ENCODE results near the gene C12orf42.

The C12orf42 gene
- 4.1 to 8.1 (median 4.5) reads per million in 3 donors for total RNA-seq

- DNase-seq, result peak in 2 of 3 donors; percentile 19 to 20
- peak within 1 kb of the TSS; percentile 43 for H3K4me3 ChIP-seq (ENCODE audit: insufficient read depth, low read depth, low read length, poor library complexity, severe bottlenecking)
- H3K36me3 ChIP-seq (ENCODE audit: control insufficient read depth, insufficient read depth, low read length), result no peaks in the 10 kb centered on the region
- peaks cover 9% of the 10 kb centered on the region for H3K4me1 ChIP-seq (ENCODE audit: control insufficient read depth, insufficient read depth, low read length, poor library complexity, severe bottlenecking)
- no peak within 1 kb of the TSS for H3K27ac ChIP-seq (ENCODE audit: insufficient read depth, low read length, poor library complexity, severe bottlenecking)
- H3K27me3 ChIP-seq (replicated peaks; ENCODE audit: control insufficient read depth, insufficient read depth, low read length, poor library complexity, severe bottlenecking), result no peaks in the 10 kb centered on the region
- no peaks in the 10 kb centered on the region for H3K9me3 ChIP-seq (ENCODE audit: control insufficient read depth, low read length)
Observed at GRCh38 chr12:103495469-103496456, at the start of gene C12orf42. TSS of gene C12orf42 (minus strand) at chr12:103495968. CDS start at chr12:103478426, 17,542 bp downstream.

- Histone ChIP-seq H3K9me3 (ENCODE audit: control insufficient read depth, low read length) (no peaks in the 10 kb centered on the region), H3K4me3 (ENCODE audit: insufficient read depth, low read depth, low read length, poor library complexity, severe bottlenecking) (no peak overlapping the region), H3K36me3 (ENCODE audit: control insufficient read depth, insufficient read depth, low read length) (no peaks in the 10 kb centered on the region), H3K27me3 (replicated peaks; ENCODE audit: control insufficient read depth, insufficient read depth, low read length, poor library complexity, severe bottlenecking) (no peaks in the 10 kb centered on the region), H3K4me1 (ENCODE audit: control insufficient read depth, insufficient read depth, low read length, poor library complexity, severe bottlenecking) (no peaks in the 10 kb centered on the region), H3K27ac (ENCODE audit: insufficient read depth, low read length, poor library complexity, severe bottlenecking) (no peak overlapping the region)
- DNase-seq, result no peak
Observed at GRCh38 chr12:103542078-103542477, 46.3 kb upstream of the C12orf42 start.

- Histone ChIP-seq H3K27me3 (replicated peaks; ENCODE audit: control insufficient read depth, insufficient read depth, low read length, poor library complexity, severe bottlenecking) (no peaks in the 10 kb centered on the region), H3K4me1 (ENCODE audit: control insufficient read depth, insufficient read depth, low read length, poor library complexity, severe bottlenecking) (no peaks in the 10 kb centered on the region), H3K4me3 (ENCODE audit: insufficient read depth, low read depth, low read length, poor library complexity, severe bottlenecking) (no peak overlapping the region), H3K36me3 (ENCODE audit: control insufficient read depth, insufficient read depth, low read length) (no peaks in the 10 kb centered on the region), H3K27ac (ENCODE audit: insufficient read depth, low read length, poor library complexity, severe bottlenecking) (no peak overlapping the region), H3K9me3 (ENCODE audit: control insufficient read depth, low read length) (no peaks in the 10 kb centered on the region)
- no peak for DNase-seq
Observed at GRCh38 chr12:103540319-103540718, 44.6 kb upstream of the C12orf42 start.

- Histone ChIP-seq H3K27ac (ENCODE audit: insufficient read depth, low read length, poor library complexity, severe bottlenecking) (no peak overlapping the region), H3K4me3 (ENCODE audit: insufficient read depth, low read depth, low read length, poor library complexity, severe bottlenecking) (no peak overlapping the region), H3K36me3 (ENCODE audit: control insufficient read depth, insufficient read depth, low read length) (no peaks in the 10 kb centered on the region), H3K27me3 (replicated peaks; ENCODE audit: control insufficient read depth, insufficient read depth, low read length, poor library complexity, severe bottlenecking) (no peaks in the 10 kb centered on the region), H3K9me3 (ENCODE audit: control insufficient read depth, low read length) (no peaks in the 10 kb centered on the region), H3K4me1 (ENCODE audit: control insufficient read depth, insufficient read depth, low read length, poor library complexity, severe bottlenecking) (no peaks in the 10 kb centered on the region)
- DNase-seq, result no peak
Observed at GRCh38 chr12:103538397-103538796, 42.6 kb upstream of the C12orf42 start.

GRCh38 chr12:103530307-103531066, 34.7 kb upstream of the C12orf42 start:
- no peaks in the 10 kb centered on the region for H3K27me3 ChIP-seq (replicated peaks; ENCODE audit: control insufficient read depth, insufficient read depth, low read length, poor library complexity, severe bottlenecking)
- H3K36me3 ChIP-seq (ENCODE audit: control insufficient read depth, insufficient read depth, low read length), result no peaks in the 10 kb centered on the region
- no peak overlapping the region for H3K4me3 ChIP-seq (ENCODE audit: insufficient read depth, low read depth, low read length, poor library complexity, severe bottlenecking)
- DNase-seq, result no peak
- no peaks in the 10 kb centered on the region for H3K9me3 ChIP-seq (ENCODE audit: control insufficient read depth, low read length)
- no peaks in the 10 kb centered on the region for H3K4me1 ChIP-seq (ENCODE audit: control insufficient read depth, insufficient read depth, low read length, poor library complexity, severe bottlenecking)
- H3K27ac ChIP-seq (ENCODE audit: insufficient read depth, low read length, poor library complexity, severe bottlenecking), result no peak overlapping the region

- no peaks in the 10 kb centered on the region for H3K4me1 ChIP-seq (ENCODE audit: control insufficient read depth, insufficient read depth, low read length, poor library complexity, severe bottlenecking)
- DNase-seq, result no peak
Observed at GRCh38 chr12:103529306-103529705, 33.5 kb upstream of the C12orf42 start.

GRCh38 chr12:103524238-103524875, 28.6 kb upstream of the C12orf42 start:
- no peaks in the 10 kb centered on the region for H3K9me3 ChIP-seq (ENCODE audit: control insufficient read depth, low read length)
- no peak overlapping the region for H3K4me3 ChIP-seq (ENCODE audit: insufficient read depth, low read depth, low read length, poor library complexity, severe bottlenecking)
- no peaks in the 10 kb centered on the region for H3K36me3 ChIP-seq (ENCODE audit: control insufficient read depth, insufficient read depth, low read length)
- H3K27me3 ChIP-seq (replicated peaks; ENCODE audit: control insufficient read depth, insufficient read depth, low read length, poor library complexity, severe bottlenecking), result no peaks in the 10 kb centered on the region
- H3K27ac ChIP-seq (ENCODE audit: insufficient read depth, low read length, poor library complexity, severe bottlenecking), result no peak overlapping the region
- no peaks in the 10 kb centered on the region for H3K4me1 ChIP-seq (ENCODE audit: control insufficient read depth, insufficient read depth, low read length, poor library complexity, severe bottlenecking)
- no peak for DNase-seq

More at GRCh38 chr12:103529306-103529705, 33.5 kb upstream of the C12orf42 start:
- no peaks in the 10 kb centered on the region for H3K9me3 ChIP-seq (ENCODE audit: control insufficient read depth, low read length)
- no peaks in the 10 kb centered on the region for H3K36me3 ChIP-seq (ENCODE audit: control insufficient read depth, insufficient read depth, low read length)
- H3K27ac ChIP-seq (ENCODE audit: insufficient read depth, low read length, poor library complexity, severe bottlenecking), result no peak overlapping the region
- no peaks in the 10 kb centered on the region for H3K27me3 ChIP-seq (replicated peaks; ENCODE audit: control insufficient read depth, insufficient read depth, low read length, poor library complexity, severe bottlenecking)
- H3K4me3 ChIP-seq (ENCODE audit: insufficient read depth, low read depth, low read length, poor library complexity, severe bottlenecking), result no peak overlapping the region

GRCh38 chr12:103523771-103524170, 28.0 kb upstream of the C12orf42 start:
- H3K36me3 ChIP-seq (ENCODE audit: control insufficient read depth, insufficient read depth, low read length), result no peaks in the 10 kb centered on the region
- no peak overlapping the region for H3K4me3 ChIP-seq (ENCODE audit: insufficient read depth, low read depth, low read length, poor library complexity, severe bottlenecking)
- no peak overlapping the region for H3K27ac ChIP-seq (ENCODE audit: insufficient read depth, low read length, poor library complexity, severe bottlenecking)
- no peaks in the 10 kb centered on the region for H3K27me3 ChIP-seq (replicated peaks; ENCODE audit: control insufficient read depth, insufficient read depth, low read length, poor library complexity, severe bottlenecking)
- DNase-seq, result no peak
- no peaks in the 10 kb centered on the region for H3K9me3 ChIP-seq (ENCODE audit: control insufficient read depth, low read length)
- no peaks in the 10 kb centered on the region for H3K4me1 ChIP-seq (ENCODE audit: control insufficient read depth, insufficient read depth, low read length, poor library complexity, severe bottlenecking)

- no peak for DNase-seq
- Histone ChIP-seq H3K4me1 (ENCODE audit: control insufficient read depth, insufficient read depth, low read length, poor library complexity, severe bottlenecking) (no peaks in the 10 kb centered on the region), H3K27me3 (replicated peaks; ENCODE audit: control insufficient read depth, insufficient read depth, low read length, poor library complexity, severe bottlenecking) (no peaks in the 10 kb centered on the region), H3K4me3 (ENCODE audit: insufficient read depth, low read depth, low read length, poor library complexity, severe bottlenecking) (no peak overlapping the region), H3K36me3 (ENCODE audit: control insufficient read depth, insufficient read depth, low read length) (no peaks in the 10 kb centered on the region), H3K27ac (ENCODE audit: insufficient read depth, low read length, poor library complexity, severe bottlenecking) (no peak overlapping the region), H3K9me3 (ENCODE audit: control insufficient read depth, low read length) (no peaks in the 10 kb centered on the region)
Observed at GRCh38 chr12:103520686-103521215, 25.0 kb upstream of the C12orf42 start.

Measured in effector memory CD4-positive, alpha-beta T cell (primary cell).